ENCODE results near the gene COG6.

COG6 gene

DNA sequence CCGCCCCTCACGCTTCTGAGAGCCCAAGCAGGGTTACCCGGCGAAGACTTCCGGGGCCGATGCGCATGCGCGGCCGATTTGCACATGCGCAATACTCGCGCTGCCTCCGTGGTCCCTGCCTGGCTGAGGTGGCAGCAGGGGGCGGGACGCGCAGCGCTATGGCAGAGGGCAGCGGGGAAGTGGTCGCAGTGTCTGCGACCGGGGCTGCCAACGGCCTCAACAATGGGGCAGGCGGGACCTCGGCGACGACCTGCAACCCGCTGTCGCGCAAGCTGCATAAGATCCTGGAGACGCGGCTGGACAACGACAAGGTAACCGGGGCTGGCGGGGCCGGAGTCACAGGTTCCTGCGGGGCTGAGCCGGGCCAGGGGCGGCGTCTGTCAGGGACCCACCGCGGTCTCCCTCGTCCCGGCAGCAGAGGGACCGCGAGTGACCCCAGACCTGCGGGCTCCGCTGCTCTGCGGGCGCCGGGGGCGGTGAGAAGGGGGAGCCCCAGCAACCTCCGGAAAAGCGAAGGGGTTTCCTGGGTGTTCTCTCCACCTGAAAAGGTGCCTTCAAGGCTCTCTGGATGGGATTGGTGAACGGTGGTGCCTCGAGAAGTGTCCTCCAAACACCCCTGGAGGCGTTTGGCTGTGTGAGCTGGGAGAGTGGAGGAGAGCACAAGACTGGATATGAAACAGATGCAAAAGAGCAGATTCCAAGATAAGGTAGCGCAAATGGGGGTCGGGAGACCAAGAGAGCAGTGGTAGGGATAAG is at the start of gene COG6:
Gene COG6, plus strand, starts transcription at position 94 of the 756 bp plus-strand sequence. Its CDS starts 65 bp downstream, at position 159.
- DNase-seq (ENCODE audit: low read depth), result peak; percentile 52
- peak within 1 kb of the TSS; percentile 69 for H3K4me3 ChIP-seq (ENCODE audit: low read depth, low read length)

DNA sequence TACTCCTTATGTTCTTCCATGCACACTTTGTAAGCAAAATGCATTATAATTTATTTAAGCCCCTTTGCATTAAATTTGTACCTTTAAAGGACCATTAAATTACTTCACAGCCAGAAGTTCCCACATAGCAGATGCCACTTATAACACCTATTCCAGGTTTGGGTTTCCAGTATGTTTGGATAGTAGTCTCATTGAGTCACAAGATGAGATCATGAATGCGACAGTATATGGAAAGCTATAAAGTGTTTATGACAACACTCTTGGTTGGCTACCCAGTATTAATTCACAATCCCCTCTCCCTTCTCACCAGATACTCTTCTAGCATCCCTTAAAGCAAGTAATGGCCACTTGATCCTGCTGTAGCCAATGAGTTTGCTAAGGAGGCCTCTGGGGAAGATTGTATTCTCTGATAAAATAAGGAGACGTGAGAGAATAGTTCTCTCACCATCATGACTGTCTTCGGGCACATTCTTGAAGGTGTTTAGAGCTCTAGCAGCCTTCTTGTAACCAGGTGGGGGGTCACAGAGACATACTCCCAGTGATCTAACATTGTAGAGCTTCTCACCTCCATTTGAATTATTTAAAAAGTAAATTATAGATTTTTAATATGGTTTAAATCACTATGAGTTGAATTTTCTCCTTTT is 49.7 kb upstream of the COG6 start:
- no peak for DNase-seq (ENCODE audit: low read depth)
- H3K4me3 ChIP-seq (ENCODE audit: low read depth, low read length), result no peak overlapping the region

DNA sequence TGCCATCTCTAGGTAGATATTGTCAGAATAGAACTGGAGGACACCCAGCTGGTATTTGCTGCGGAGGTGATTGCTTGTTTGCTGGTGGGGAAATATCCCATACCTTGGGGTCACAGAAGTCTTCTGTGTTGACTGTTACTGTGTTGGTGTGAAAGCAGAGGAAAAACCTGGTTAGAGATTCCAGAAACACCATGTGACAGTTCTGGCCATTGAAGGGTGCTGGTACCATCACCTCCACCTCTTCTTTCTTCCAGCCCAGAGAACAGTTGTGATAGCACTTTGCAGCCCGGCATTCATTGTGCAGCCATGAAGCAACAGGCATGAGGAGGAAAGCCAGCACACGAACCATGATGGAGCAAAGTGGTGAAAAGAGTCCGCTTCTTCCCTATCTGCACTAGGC is 47.6 kb upstream of the COG6 start:
- no peak for DNase-seq (ENCODE audit: low read depth)
- no peak overlapping the region for H3K4me3 ChIP-seq (ENCODE audit: low read depth, low read length)

DNA sequence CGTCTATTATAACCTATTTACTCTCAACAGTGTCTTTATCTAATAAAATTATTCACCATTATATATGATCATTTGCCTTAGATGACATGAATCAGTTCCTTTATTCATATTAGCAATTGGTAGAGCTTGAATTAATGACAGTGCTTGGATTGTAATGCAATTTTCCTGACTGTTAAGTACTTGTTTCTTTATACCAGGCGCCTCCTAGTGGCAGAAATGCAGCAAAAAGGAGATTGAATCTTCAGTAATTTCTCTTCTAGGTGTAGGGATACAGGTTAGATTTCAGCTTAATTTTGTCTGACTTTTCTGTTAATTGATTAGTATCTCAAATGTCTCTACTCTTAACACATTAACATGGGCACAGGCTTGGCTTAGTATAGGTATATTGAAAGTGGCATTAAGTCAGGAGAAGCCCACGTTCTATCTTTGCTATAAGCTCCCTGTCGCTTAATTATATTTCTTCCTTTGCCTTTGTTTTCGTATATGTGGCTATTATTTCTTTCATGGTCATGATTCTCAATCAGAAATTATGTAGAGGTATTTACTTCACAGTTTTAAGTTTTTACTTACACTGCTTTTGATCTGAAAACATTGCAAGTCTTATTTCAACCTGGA is 43.3 kb upstream of the COG6 start:
- DNase-seq (ENCODE audit: low read depth), result no peak

DNA sequence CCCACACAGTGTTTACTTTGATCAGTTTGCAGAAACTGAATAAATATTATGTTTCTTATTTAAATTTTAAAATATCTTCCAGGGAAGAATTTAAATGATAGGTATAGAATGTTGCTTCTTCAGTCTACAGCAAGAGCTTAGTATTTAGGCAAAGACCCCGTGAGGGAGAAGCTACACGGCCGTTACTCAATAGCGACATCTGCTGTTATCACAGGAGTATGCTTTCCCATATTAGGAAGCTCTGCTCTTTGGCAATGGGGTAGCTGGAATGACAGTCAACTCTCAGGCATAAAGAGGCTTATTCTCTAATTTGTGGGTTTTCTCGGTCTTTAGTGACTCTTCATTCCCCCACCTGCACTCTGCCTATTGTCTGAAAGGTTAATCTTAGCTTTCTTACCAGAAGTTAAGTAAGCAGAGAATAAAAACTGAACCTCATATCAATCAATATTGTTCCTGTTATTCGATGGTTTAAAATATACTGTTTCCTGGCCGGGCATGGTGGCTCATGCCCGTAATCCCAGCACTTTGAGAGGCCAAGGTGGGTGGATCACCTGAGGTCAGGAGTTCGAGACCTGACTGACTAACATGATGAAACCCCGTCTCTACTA is 39.3 kb upstream of the COG6 start:
- DNase-seq (ENCODE audit: low read depth), result no peak
- H3K4me3 ChIP-seq (ENCODE audit: low read depth, low read length), result no peak overlapping the region

More for the DNA sequence above, 43.3 kb upstream of the COG6 start:
- no peak overlapping the region for H3K4me3 ChIP-seq (ENCODE audit: low read depth, low read length)

DNA sequence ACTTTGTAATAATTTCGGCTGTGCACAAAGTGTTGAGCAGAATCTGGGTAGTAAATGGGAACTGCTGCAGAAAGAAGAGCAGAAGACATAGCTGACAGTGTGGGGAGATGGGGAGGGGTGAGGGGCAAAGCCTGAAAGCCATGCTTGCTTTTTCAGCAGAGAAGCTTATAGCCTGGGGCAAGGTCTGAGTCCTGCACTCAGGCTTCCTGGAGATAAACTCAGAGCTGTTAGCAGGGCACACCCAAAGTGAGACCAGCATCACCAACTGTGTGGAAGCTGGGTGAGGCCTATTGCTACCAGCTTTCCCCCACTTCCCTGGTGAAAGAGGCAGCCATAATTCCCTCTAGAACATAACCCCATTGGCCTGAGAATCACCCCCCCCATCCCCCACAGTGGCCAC is 36.9 kb upstream of the COG6 start:
- H3K4me3 ChIP-seq (ENCODE audit: low read depth, low read length), result no peak overlapping the region
- no peak for DNase-seq (ENCODE audit: low read depth)

GRCh38 chr13:39623466-39623865 is 32.0 kb upstream of the COG6 start:
- no peak overlapping the region for H3K4me3 ChIP-seq (ENCODE audit: low read depth, low read length)
- DNase-seq (ENCODE audit: low read depth), result no peak

DNA sequence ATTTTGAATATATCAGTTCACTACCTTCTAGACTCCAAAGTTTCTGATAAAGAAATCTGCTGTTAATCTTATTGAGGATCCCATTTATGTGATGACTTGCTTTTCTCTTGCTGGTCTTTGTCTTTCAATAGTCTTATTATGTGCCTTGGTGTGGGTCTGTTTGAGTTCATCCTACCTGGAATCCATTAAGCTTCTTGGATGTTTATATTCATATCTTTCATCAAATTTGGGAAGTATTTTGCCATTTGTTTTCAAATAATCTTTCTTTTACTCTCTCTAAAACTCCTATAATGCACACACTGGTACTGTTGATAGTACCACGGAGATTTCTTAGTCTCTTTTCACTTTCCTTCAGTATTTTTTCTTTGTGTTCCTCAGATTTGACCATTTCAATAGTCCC is 24.2 kb upstream of the COG6 start:
- no peak overlapping the region for H3K4me3 ChIP-seq (ENCODE audit: low read depth, low read length)
- no peak for DNase-seq (ENCODE audit: low read depth)

- no peak for DNase-seq (ENCODE audit: low read depth)
- H3K4me3 ChIP-seq (ENCODE audit: low read depth, low read length), result no peak overlapping the region
Observed at GRCh38 chr13:39632994-39633393, 22.5 kb upstream of the COG6 start.

- no peak for DNase-seq (ENCODE audit: low read depth)
- H3K4me3 ChIP-seq (ENCODE audit: low read depth, low read length), result no peak overlapping the region
Observed at GRCh38 chr13:39635564-39635963, 19.9 kb upstream of the COG6 start.

GRCh38 chr13:39637890-39638289 is 17.6 kb upstream of the COG6 start:
- H3K4me3 ChIP-seq (ENCODE audit: low read depth, low read length), result no peak overlapping the region
- no peak for DNase-seq (ENCODE audit: low read depth)

DNA sequence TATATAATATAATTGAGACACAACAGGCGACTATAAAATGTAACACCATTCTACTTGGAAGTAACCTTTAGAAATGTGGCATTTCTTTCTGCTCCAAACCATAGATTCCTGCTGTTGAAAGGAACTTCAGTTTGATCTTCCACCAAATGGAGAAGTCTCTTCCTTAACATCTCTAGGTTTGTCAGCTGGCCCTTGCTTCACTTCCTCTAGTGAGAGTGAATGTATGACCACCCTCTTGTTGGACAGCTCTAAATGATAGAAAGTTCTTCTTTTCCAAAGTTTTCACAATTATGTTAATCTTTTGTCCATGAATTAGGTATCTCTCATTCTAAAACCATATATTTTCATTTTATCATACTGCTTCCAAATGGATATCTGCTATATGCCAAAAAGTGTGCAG is 13.8 kb upstream of the COG6 start:
- no peak for DNase-seq (ENCODE audit: low read depth)
- no peak overlapping the region for H3K4me3 ChIP-seq (ENCODE audit: low read depth, low read length)

- DNase-seq (ENCODE audit: low read depth), result no peak
- no peak overlapping the region for H3K4me3 ChIP-seq (ENCODE audit: low read depth, low read length)
Observed at GRCh38 chr13:39646122-39646521, 9.3 kb upstream of the COG6 start.

- no peak for DNase-seq (ENCODE audit: low read depth)
- peak overlapping the region; percentile 69 for H3K4me3 ChIP-seq (ENCODE audit: low read depth, low read length)
Observed at GRCh38 chr13:39655041-39655568, 357 bp upstream of the COG6 start.

DNA sequence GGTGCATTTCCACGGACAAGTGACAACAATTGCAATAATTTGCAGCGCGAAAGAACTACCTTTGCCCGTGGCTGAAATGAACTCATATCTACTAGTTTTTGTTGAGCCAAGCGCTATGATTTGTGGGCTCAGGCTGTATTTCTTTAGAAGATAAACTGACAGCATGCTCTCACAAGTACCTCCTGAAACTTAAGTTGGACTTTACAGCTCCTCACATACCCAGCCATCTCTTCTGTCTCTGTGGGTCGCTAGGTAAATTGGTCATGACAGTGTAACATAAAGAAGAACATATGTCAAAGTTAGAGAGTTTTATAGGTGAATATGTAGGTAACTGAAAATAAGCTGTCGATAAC is 839 bp downstream of the COG6 start:
- peak overlapping the region; percentile 69 for H3K4me3 ChIP-seq (ENCODE audit: low read depth, low read length)

DNA sequence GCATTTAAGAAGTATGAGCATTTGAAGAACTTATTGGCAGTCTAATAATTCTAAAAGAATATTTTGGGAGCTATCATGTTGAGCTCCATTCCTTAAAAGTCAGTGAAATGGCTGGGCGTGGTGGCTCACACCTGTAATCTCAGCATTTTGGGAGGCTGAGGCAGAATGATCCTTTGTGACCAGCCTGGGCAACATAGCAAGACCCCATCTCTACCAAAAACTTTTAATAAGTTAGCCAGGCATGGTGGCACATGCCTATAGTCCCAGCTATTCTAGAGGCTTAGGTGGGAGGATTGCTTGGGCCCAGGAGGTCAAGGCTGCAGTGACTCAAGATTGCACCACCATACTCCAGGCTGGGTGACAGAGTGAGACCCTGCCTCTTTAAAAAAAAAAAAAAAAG is 8.0 kb downstream of the COG6 start:
- H3K4me3 ChIP-seq (ENCODE audit: low read depth, low read length), result no peak overlapping the region
- DNase-seq (ENCODE audit: low read depth), result no peak

More for the DNA sequence above, 839 bp downstream of the COG6 start:
- no peak for DNase-seq (ENCODE audit: low read depth)

GRCh38 chr13:39663958-39664357 is 8.5 kb downstream of the COG6 start:
- DNase-seq (ENCODE audit: low read depth), result no peak
- H3K4me3 ChIP-seq (ENCODE audit: low read depth, low read length), result no peak overlapping the region

- H3K4me3 ChIP-seq (ENCODE audit: low read depth, low read length), result no peak overlapping the region
- DNase-seq (ENCODE audit: low read depth), result no peak
Observed at GRCh38 chr13:39665763-39666162, 10.3 kb downstream of the COG6 start.

GRCh38 chr13:39670445-39670844 is 15.0 kb downstream of the COG6 start:
- no peak overlapping the region for H3K4me3 ChIP-seq (ENCODE audit: low read depth, low read length)

More at GRCh38 chr13:39670445-39670844, 15.0 kb downstream of the COG6 start:
- no peak for DNase-seq (ENCODE audit: low read depth)
